ENCODE data around the gene ZFR.
"Not testable (repeated sequence)": the region's sequence is repeated elsewhere in the genome, so short reads cannot be mapped to it uniquely, and the experiment has no call there.

ZFR gene

DNA sequence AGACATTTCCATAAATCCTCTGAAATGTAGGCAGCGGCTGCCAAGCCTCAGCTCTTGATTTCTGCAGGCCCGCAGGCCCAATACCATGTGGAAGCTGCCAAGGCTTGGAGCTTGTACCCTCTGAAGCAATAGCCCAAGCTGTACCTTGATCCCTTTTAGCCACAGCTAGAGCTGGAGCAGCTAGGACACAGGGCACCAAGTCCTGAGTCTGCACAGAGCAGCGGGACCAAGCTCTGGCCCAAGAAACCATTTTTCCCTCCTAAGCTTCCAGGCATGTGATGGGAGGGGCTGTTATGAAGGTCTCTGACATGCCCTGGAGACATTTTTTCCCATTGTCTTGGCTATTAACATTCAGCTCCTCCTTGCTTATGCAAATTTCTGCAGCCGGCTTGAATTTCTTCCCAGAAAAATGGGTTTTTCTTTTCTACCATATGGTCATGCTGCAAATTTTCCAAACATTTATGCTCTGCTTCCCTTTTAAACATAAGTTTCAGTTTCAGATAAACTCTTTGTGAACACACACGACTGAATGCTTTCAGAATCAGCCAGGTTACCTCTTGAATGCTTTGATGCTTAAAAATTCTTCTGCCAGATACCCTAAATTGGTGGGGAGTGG is 14.4 kb upstream of the ZFR start:
- no peak overlapping the region for H3K4me3 ChIP-seq (ENCODE audit: low read depth in 1 of 2, low read length in 1 of 2)
- no peak overlapping the region for H3K27ac ChIP-seq
- no peaks in the 10 kb centered on the region for H3K9me3 ChIP-seq
- no peaks in the 10 kb centered on the region for H3K4me1 ChIP-seq (ENCODE audit: control insufficient read depth in 1 of 2, insufficient read depth in 1 of 2, low read depth in 1 of 2, low read length in 1 of 2)
- H3K27me3 ChIP-seq: no peaks in the 10 kb centered on the region
- TF ChIP-seq, protein P1, sequence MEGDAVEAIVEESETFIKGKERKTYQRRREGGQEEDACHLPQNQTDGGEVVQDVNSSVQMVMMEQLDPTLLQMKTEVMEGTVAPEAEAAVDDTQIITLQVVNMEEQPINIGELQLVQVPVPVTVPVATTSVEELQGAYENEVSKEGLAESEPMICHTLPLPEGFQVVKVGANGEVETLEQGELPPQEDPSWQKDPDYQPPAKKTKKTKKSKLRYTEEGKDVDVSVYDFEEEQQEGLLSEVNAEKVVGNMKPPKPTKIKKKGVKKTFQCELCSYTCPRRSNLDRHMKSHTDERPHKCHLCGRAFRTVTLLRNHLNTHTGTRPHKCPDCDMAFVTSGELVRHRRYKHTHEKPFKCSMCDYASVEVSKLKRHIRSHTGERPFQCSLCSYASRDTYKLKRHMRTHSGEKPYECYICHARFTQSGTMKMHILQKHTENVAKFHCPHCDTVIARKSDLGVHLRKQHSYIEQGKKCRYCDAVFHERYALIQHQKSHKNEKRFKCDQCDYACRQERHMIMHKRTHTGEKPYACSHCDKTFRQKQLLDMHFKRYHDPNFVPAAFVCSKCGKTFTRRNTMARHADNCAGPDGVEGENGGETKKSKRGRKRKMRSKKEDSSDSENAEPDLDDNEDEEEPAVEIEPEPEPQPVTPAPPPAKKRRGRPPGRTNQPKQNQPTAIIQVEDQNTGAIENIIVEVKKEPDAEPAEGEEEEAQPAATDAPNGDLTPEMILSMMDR (IDR thresholded peaks at IDR 0.05): no peak
- no peaks in the 10 kb centered on the region for H3K36me3 ChIP-seq

GRCh38 chr5:32455311-32455710 is 10.8 kb upstream of the ZFR start:
- Histone ChIP-seq H3K9me3 (no peaks in the 10 kb centered on the region), H3K27me3 (no peaks in the 10 kb centered on the region), H3K4me1 (ENCODE audit: control insufficient read depth in 1 of 2, insufficient read depth in 1 of 2, low read depth in 1 of 2, low read length in 1 of 2) (no peaks in the 10 kb centered on the region), H3K4me3 (ENCODE audit: low read depth in 1 of 2, low read length in 1 of 2) (no peak overlapping the region), H3K36me3 (no peaks in the 10 kb centered on the region), H3K27ac (no peak overlapping the region)
- TF ChIP-seq, protein P1 (IDR thresholded peaks at IDR 0.05): no peak

DNA sequence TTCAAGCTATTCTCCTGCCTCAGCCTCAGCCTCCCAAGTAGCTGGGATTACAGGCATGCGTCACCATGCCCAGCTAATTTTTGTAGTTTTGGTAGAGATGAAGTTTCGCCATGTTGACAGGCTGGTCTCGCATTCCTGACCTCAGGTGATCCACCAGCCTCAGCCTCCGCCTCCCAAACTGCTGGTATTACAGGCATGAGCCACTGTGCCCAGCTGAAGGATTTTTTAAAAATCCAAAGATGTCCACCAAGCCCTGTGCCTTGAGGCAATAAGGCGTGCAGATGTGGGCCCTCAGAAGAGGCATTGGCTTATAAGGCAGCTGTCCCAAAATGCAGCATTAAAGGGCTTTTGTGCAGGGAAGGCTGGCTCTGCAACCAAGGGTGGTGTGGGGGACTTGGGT is 10.3 kb upstream of the ZFR start:
- Histone ChIP-seq H3K9me3 (no peaks in the 10 kb centered on the region), H3K4me1 (ENCODE audit: control insufficient read depth in 1 of 2, insufficient read depth in 1 of 2, low read depth in 1 of 2, low read length in 1 of 2) (no peaks in the 10 kb centered on the region), H3K27me3 (no peaks in the 10 kb centered on the region), H3K27ac (no peak overlapping the region), H3K36me3 (no peaks in the 10 kb centered on the region), H3K4me3 (ENCODE audit: low read depth in 1 of 2, low read length in 1 of 2) (no peak overlapping the region)
- TF ChIP-seq, protein P1 (IDR thresholded peaks at IDR 0.05): no peak

DNA sequence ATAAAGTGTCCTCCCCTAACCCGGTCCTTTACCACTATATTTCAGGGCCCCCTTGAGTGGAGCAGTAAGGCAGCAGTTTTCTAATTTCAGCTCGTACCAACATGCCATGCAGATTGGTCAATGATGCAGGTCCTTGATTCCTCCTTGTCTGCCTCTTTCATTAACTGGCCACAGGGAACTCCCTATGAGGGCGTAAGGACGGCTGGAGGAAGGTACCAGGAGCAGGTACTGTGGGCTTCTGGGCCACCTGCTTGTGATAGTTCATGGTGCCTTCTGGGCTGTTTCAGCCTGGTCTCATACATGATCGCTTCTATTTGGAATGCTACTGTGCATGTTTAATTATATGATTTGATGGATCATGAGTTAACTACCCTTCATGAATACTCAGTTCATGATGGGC is 9.4 kb upstream of the ZFR start:
- TF ChIP-seq, protein P1 (IDR thresholded peaks at IDR 0.05): no peak
- no peak overlapping the region for H3K4me3 ChIP-seq (ENCODE audit: low read depth in 1 of 2, low read length in 1 of 2)
- no peaks in the 10 kb centered on the region for H3K4me1 ChIP-seq (ENCODE audit: control insufficient read depth in 1 of 2, insufficient read depth in 1 of 2, low read depth in 1 of 2, low read length in 1 of 2)
- no peak overlapping the region for H3K27ac ChIP-seq
- H3K9me3 ChIP-seq: no peaks in the 10 kb centered on the region
- H3K36me3 ChIP-seq: no peaks in the 10 kb centered on the region
- no peaks in the 10 kb centered on the region for H3K27me3 ChIP-seq

- H3K27ac ChIP-seq; H3K9me3 ChIP-seq; H3K4me1 ChIP-seq (ENCODE audit: control insufficient read depth in 1 of 2, insufficient read depth in 1 of 2, low read depth in 1 of 2, low read length in 1 of 2); H3K4me3 ChIP-seq (ENCODE audit: low read depth in 1 of 2, low read length in 1 of 2); H3K36me3 ChIP-seq; H3K27me3 ChIP-seq: not testable (repeated sequence)
Measured at GRCh38 chr5:32452316-32452715, 7.8 kb upstream of the ZFR start.

GRCh38 chr5:32450952-32451351 is 6.4 kb upstream of the ZFR start:
- TF ChIP-seq, protein P1 (IDR thresholded peaks at IDR 0.05): no peak
- H3K9me3 ChIP-seq: no peaks in the 10 kb centered on the region
- H3K36me3 ChIP-seq: no peaks in the 10 kb centered on the region
- H3K4me1 ChIP-seq (ENCODE audit: control insufficient read depth in 1 of 2, insufficient read depth in 1 of 2, low read depth in 1 of 2, low read length in 1 of 2): no peaks in the 10 kb centered on the region
- no peak overlapping the region for H3K4me3 ChIP-seq (ENCODE audit: low read depth in 1 of 2, low read length in 1 of 2)
- no peak overlapping the region for H3K27ac ChIP-seq
- H3K27me3 ChIP-seq: no peaks in the 10 kb centered on the region
